HG03565 (cell line): Measurements from ENCODE around the gene PLCL2.

ENCODE experiments used
- ATAC-seq: cut with Tn5 transposase; IDR thresholded peaks from one replicate; pipeline ENCODE4 v1.9.1; 2021; ENCODE audit warnings: mild to moderate bottlenecking, moderate library complexity; ENCODE audit not compliant: unreplicated experiment

PLCL2 gene

DNA sequence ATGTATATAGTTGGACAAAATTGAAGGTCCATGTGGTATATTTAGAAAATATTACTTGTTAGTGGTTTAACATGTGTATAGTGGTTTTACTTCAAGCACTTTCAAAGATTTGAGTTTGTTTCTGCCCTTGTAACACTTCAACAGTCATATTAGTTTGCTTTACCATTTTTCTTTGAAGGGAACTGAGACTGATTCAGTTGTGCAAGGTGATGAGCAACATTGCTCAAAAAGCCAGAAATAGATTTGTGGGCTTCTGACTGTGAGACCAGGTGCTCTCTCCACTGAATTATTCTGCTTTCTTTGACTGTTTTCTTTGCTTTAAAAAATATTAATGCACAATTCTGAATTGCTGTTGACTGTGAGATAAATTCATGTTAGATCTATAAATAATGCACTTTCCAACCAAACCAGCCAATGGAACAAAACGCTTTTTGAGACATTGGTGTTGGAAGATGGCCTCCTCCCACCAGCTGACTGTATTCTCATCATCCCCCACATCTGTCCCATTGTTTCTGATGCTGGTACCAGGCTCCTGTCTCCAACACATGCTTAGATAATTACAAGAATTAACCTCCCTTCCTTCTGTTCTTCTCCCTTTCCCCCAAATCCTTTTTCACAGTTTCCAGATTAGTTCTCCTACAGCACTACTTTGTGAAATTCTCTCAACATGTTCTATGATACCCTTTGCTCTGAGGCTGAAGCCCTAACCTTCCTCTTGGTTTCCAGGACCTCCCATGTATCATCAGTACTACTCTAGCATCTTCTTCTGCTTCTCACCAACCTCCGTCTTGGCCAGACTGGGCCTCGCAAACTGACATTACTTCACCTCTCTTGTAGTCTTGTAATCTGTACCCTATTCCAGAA lies 27.9 kb downstream of the PLCL2 start:
- ATAC-seq = peak; percentile 91

DNA sequence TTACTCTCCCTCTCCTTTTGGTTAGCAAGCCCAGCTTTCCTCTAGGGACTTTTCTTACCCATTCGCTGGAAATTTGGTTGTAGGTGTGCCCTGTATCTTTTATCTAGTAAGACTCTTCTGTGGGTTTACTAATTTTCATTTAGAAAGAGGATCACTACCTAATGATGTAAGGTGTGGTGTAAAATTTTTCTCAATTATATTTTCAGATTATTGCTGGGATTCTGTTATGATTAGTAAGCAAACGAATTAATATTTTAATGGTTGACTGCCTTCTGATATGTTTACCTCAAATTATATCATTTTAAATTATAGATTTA lies 28.5 kb downstream of the PLCL2 start:
- ATAC-seq = no peak

GRCh38 chr3:16916840-16917239 lies 32.1 kb downstream of the PLCL2 start:
- no peak for ATAC-seq

DNA sequence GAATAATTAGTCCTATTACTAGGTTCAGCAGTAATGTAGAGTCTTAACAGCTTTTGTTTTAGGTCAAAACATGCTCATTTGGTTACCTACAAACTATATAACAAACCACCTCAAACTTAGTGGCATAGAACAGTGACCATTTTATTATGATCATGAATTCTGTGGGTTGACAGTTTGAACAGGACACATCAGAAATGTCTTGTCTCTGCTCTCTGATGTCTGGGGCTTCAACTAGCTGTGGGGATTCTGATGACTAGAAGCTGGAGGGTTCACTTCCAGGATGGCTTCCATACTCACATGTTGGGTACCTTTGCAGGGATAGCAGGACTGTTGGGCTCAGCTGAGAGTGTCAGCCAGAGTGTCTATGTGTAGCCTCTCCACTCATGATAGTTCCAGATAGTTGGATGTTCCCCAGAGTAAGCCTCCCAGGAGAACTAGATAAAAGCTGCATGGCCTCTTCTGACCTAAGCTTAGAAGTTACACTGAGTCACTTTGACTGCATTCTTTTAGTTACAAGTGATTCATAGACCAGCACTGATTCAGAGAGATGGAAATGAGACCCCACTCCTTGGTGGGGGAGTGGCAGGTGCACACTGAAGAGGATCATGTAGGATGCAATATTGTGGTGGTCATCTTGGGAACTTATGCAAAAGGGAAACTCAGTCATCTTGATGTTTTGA lies 32.6 kb downstream of the PLCL2 start:
- ATAC-seq = no peak

- no peak for ATAC-seq
Measured at GRCh38 chr3:16917980-16918682, 33.4 kb downstream of the PLCL2 start.

- ATAC-seq = no peak
Measured at GRCh38 chr3:16918683-16919025, 33.9 kb downstream of the PLCL2 start.

DNA sequence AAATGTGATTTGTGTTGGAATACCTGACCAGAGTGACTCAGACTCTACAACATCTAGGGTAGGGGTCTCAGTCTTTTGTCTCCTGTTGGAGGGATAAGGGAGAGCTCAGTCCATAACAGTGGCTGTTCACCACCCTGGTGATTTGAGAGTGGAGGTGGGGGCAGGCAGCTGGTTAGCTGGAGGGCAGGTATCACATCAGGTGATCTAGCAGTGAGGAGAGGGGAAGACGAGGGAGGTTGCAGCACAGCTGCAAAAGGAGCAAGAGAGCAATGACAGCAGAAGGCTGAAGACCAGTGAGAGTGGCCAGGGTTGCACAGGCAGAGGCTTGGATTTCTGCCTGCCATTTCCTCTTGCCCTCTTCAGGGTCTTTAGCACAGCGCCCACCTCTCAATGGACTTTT lies 38.4 kb downstream of the PLCL2 start:
- ATAC-seq = no peak

- no peak for ATAC-seq
Measured at GRCh38 chr3:16927485-16927884, 42.7 kb downstream of the PLCL2 start.

DNA sequence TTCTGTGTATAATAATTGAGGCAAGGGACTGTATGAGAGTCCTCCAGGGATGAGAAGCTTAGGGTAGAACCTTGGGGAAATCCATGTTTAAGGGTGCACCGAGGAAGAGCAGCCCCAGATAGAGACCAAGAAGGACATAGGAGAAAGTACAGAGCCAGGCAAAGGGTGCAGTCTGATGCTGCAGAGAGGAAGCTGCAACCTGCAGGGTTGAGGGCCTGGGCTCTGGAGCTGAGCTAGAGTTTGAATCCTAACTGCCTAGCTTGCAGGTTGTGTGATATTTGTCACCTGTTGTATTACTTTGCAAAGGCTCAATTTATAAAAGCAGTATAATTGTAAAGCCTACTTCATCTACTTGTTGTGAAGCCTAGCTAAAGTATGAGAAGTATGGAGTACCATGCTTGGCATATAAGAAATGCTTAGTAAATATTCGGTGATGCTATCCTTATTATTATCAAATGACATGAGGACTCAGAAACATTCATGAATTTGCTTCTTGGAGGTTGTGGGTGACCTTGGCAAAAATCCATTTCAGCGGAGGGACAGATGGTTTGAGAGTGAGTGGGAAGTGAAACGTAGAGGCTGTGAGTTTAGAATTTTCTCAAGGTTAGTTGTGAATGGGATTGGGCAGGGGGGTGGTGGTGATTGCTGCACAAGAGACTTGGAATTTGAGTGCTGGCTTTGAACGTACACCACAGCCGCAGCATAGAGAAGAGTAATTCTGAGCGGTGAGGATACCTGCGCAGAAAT lies 43.8 kb downstream of the PLCL2 start:
- peak; percentile 39 for ATAC-seq

GRCh38 chr3:16929311-16929710 lies 44.6 kb downstream of the PLCL2 start:
- ATAC-seq = no peak

DNA sequence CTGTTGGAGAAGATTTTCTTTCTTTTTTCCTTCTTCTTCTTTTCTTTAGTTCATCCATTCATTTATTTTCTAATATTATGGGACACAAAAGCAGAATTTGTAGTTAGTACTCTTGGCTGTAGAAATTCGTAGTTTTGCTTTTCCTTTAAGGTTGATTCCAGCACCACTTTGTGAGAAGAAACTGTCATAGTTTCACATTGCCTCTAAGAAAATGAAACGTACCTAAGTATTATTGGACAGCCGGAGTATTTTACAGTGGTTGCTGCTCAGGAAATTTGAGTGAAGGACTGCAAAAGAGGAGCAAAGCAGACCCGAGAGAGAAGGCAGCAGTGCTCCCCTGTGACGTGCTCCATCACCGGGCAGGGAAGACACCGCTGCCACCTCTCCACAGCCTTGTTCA lies 48.1 kb downstream of the PLCL2 start:
- ATAC-seq = no peak

DNA sequence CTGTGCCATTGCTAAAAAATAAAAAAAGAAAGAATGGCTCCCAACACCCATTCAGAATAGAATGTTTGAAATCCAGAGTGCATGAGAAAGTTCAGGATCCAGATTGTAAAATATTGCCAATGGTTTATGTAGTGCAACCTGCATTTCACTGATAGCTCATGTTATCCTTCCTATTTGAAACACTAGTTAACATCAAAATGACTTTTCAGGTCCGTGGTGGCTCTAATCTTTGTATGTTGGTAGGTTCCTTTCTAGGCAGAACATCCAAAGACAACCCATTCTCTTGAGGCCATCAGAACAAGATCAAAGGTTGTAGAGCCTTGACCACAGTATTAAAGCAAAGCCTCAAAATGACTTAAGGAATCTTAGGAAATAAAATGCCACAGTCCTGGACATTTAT lies 51.0 kb downstream of the PLCL2 start:
- ATAC-seq = no peak

DNA sequence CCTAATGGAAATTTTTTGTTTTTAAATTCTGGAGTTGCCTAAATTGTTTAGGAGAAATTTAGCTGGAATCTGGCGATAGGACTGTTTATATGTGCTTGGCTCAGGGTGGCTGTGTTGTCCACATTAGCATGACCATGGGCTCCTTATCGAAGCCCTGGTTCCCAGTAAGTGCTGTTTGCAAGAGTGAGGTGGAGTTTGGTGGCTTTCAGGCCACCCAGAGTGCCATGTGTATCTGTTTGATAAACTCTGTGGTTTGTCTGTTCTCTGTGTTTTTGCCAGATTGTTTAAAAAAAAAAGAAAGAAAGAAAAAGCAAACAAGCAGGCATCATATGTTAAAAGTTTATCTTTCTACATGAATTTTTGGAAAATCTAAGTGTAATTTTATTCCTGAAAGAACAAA lies 51.5 kb downstream of the PLCL2 start:
- ATAC-seq = no peak

DNA sequence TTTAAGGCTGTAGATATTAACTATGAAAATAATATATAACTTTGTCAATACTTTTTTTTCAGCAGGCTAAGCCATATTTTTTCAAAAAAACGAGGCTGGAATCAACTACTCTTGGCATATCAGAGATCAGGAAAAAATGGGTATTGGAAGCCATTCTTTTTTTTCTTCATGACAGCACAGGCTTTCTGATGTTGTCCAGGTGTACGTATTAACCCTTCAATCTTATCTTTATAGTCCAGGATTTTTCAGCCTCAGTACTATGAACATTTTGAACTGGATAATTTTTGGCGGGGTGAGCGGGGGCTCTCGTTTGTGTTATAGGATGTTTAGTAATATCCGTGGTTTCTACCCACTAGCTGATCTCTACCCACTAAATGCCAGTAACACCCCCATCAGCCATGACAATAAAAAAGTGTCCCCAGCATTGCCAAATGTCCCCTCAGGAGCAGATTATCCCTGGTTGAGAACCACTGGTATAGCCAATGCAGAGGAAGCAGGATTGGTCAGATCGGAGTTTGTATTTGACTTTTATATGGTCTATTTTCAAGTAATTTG lies 52.0 kb downstream of the PLCL2 start:
- no peak for ATAC-seq

DNA sequence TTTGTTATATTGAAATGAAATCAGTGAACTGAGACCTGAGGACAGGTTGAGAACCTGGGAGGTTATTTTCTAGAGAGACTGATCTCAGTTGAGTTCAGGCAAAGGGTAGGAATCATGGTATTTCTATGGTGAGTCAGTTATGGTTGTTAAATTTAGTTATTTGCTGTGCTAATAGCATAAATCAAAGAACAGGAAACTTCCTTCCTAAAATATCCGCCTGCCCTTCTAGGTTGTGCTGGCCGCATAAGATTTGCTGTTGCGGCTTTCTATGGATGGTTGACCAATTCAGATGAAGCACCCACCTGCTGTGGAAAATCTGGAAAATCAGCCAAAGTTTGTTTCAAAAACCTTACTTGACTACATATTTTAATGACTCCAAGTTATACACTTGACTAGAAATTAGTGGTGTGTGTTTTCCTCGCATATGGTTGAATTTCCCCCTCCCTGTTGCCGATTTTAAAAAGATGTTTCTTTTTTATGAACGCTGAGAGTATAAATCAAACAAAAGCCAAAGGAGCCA lies 52.6 kb downstream of the PLCL2 start:
- ATAC-seq = no peak

GRCh38 chr3:16940769-16941700 lies 56.3 kb downstream of the PLCL2 start:
- ATAC-seq = no peak

- no peak for ATAC-seq
Measured at GRCh38 chr3:16942955-16943354, 58.2 kb downstream of the PLCL2 start.

DNA sequence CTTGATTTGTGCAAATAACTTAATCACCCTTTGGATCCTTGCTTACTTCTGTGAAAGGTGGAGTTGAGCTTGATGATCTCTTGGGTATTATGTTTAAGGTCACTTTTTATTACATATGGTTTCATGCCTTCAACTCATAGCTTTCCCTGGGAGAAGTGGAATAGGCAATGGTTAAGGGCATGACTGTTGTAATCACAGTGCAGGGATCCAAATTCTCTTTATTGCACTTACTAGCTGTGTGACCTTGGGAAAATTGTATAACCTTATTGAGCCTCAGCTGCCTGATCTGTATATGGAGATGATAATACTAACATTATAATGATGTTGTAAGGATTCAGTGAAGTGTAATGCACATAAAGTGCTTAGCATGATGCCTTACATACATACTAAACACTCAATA lies 59.1 kb downstream of the PLCL2 start:
- ATAC-seq = no peak

GRCh38 chr3:16944356-16944755 lies 59.6 kb downstream of the PLCL2 start:
- ATAC-seq = no peak

- ATAC-seq = no peak
Measured at GRCh38 chr3:16945330-16945729, 60.6 kb downstream of the PLCL2 start.
